ENCODE measurements around the gene SERINC2. TPM values are rescaled to one million over a fixed set of nuclear protein-coding genes. Genes with fewer than 3 reads are reported as not detected.

Gene SERINC2
- total RNA-seq, 1 experiment from 2014 or later = 26.0 TPM

DNA sequence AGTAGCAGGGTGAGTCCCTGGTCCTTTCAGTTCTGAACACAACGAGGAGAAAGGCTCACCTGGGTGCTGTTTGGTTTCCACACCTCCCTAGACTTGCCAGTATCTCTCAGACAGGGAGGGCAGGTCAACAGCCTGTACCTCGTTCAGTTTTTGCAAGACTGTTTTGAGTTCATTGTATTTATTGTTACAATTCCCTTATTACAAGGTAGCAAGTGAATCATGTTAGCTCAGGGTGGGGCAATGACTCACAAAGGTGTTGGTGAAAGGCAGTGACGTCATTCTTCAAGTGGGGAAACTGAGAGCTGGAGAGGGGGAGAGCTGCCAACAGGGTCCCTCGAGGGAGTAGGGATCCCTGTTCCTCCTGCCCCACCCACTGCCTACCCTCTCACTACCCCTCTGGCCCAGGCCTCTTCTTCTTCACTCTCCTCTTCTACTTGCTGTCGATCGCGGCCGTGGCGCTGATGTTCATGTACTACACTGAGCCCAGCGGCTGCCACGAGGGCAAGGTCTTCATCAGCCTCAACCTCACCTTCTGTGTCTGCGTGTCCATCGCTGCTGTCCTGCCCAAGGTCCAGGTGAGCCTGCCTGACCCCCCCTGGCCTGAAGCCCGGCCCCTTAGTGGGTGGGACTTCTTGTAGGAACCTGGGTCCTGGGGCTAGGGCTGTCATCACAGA is 13.4 kb downstream of the SERINC2 start:
- no peak overlapping the region for H3K27ac Mint-ChIP-seq

GRCh38 chr1:31427322-31427721 is 14.3 kb downstream of the SERINC2 start:
- no peak overlapping the region for H3K27ac Mint-ChIP-seq
- H3K4me1 Mint-ChIP-seq = peaks cover 2% of the 10 kb centered on the region; the same call in 1 of the 2 replicates
- DNase-seq (ENCODE audit: low spot score) = no peak
- H3K9me3 Mint-ChIP-seq = no peaks in the 10 kb centered on the region
- H3K27me3 Mint-ChIP-seq (ENCODE audit: low read depth) = no peaks in the 10 kb centered on the region
- H3K4me3 Mint-ChIP-seq = no peak overlapping the region
- POLR2A ChIA-PET = no interaction called here
- ATAC-seq = no peak
- H3K36me3 Mint-ChIP-seq = peaks cover 5% of the 10 kb centered on the region
- TF ChIP-seq GRHL2 (CRISPR knock-in tag; IDR thresholded peaks at IDR 0.05; ENCODE audit: insufficient replicate concordance, severe bottlenecking) (no peak), HMGXB4 (CRISPR knock-in tag; IDR thresholded peaks at IDR 0.05) (no peak)
- TF ChIP-seq, protein P1, sequence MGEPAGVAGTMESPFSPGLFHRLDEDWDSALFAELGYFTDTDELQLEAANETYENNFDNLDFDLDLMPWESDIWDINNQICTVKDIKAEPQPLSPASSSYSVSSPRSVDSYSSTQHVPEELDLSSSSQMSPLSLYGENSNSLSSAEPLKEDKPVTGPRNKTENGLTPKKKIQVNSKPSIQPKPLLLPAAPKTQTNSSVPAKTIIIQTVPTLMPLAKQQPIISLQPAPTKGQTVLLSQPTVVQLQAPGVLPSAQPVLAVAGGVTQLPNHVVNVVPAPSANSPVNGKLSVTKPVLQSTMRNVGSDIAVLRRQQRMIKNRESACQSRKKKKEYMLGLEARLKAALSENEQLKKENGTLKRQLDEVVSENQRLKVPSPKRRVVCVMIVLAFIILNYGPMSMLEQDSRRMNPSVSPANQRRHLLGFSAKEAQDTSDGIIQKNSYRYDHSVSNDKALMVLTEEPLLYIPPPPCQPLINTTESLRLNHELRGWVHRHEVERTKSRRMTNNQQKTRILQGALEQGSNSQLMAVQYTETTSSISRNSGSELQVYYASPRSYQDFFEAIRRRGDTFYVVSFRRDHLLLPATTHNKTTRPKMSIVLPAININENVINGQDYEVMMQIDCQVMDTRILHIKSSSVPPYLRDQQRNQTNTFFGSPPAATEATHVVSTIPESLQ (CRISPR knock-in tag; IDR thresholded peaks at IDR 0.05) = no peak
- CTCF ChIA-PET = interaction anchor here (2.7 kb wide), 1 partner anchor 33 kb away, joined by 8 read pairs; no protein-coding TSS in a partner anchor

More for the DNA sequence above, 13.4 kb downstream of the SERINC2 start:
- no peaks in the 10 kb centered on the region for H3K27me3 Mint-ChIP-seq (ENCODE audit: low read depth)
- TF ChIP-seq ETV6 (CRISPR knock-in tag; IDR thresholded peaks at IDR 0.05) = no peak
- TF ChIP-seq ATF2 (CRISPR knock-in tag; IDR thresholded peaks at IDR 0.05; ENCODE audit: borderline replicate concordance, low read depth) = no peak
- TF ChIP-seq, protein P2, sequence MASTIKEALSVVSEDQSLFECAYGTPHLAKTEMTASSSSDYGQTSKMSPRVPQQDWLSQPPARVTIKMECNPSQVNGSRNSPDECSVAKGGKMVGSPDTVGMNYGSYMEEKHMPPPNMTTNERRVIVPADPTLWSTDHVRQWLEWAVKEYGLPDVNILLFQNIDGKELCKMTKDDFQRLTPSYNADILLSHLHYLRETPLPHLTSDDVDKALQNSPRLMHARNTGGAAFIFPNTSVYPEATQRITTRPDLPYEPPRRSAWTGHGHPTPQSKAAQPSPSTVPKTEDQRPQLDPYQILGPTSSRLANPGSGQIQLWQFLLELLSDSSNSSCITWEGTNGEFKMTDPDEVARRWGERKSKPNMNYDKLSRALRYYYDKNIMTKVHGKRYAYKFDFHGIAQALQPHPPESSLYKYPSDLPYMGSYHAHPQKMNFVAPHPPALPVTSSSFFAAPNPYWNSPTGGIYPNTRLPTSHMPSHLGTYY (CRISPR knock-in tag; IDR thresholded peaks at IDR 0.05) = no peak
- TF ChIP-seq ZNF232 (CRISPR knock-in tag; IDR thresholded peaks at IDR 0.05) = no peak
- no peak for TF ChIP-seq CREB1 (CRISPR knock-in tag; IDR thresholded peaks at IDR 0.05)
- TF ChIP-seq ZNF317 (CRISPR knock-in tag; IDR thresholded peaks at IDR 0.05; ENCODE audit: borderline replicate concordance, low read depth) = no peak
- TF ChIP-seq, protein P3, sequence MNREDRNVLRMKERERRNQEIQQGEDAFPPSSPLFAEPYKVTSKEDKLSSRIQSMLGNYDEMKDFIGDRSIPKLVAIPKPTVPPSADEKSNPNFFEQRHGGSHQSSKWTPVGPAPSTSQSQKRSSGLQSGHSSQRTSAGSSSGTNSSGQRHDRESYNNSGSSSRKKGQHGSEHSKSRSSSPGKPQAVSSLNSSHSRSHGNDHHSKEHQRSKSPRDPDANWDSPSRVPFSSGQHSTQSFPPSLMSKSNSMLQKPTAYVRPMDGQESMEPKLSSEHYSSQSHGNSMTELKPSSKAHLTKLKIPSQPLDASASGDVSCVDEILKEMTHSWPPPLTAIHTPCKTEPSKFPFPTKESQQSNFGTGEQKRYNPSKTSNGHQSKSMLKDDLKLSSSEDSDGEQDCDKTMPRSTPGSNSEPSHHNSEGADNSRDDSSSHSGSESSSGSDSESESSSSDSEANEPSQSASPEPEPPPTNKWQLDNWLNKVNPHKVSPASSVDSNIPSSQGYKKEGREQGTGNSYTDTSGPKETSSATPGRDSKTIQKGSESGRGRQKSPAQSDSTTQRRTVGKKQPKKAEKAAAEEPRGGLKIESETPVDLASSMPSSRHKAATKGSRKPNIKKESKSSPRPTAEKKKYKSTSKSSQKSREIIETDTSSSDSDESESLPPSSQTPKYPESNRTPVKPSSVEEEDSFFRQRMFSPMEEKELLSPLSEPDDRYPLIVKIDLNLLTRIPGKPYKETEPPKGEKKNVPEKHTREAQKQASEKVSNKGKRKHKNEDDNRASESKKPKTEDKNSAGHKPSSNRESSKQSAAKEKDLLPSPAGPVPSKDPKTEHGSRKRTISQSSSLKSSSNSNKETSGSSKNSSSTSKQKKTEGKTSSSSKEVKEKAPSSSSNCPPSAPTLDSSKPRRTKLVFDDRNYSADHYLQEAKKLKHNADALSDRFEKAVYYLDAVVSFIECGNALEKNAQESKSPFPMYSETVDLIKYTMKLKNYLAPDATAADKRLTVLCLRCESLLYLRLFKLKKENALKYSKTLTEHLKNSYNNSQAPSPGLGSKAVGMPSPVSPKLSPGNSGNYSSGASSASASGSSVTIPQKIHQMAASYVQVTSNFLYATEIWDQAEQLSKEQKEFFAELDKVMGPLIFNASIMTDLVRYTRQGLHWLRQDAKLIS (CRISPR knock-in tag; IDR thresholded peaks at IDR 0.05; ENCODE audit: borderline replicate concordance) = no peak
- no peak for TF ChIP-seq IRF2 (CRISPR knock-in tag; IDR thresholded peaks at IDR 0.05; ENCODE audit: borderline replicate concordance, low read depth)
- DNase-seq (ENCODE audit: low spot score) = no peak
- H3K4me3 Mint-ChIP-seq = no peak overlapping the region
- H3K4me1 Mint-ChIP-seq = peaks cover 2% of the 10 kb centered on the region; the same call in 1 of the 2 replicates
- H3K36me3 Mint-ChIP-seq = peaks cover 5% of the 10 kb centered on the region
- H3K9me3 Mint-ChIP-seq = no peaks in the 10 kb centered on the region
- no peak for ATAC-seq
- CTCF ChIA-PET = interaction anchor here (2.7 kb wide), 1 partner anchor 32 kb away, joined by 8 read pairs; no protein-coding TSS in a partner anchor
- POLR2A ChIA-PET = no interaction called here
